Inferior parietal cortex (tissue), 1 donor: Measurements from ENCODE around the gene VSTM4.

Experiments used
- DNase-seq: peaks from one replicate; pipeline ENCODE4 v3.0.0-alpha.2; 2016; ENCODE audit errors: extremely low spot score

The VSTM4 gene

DNA sequence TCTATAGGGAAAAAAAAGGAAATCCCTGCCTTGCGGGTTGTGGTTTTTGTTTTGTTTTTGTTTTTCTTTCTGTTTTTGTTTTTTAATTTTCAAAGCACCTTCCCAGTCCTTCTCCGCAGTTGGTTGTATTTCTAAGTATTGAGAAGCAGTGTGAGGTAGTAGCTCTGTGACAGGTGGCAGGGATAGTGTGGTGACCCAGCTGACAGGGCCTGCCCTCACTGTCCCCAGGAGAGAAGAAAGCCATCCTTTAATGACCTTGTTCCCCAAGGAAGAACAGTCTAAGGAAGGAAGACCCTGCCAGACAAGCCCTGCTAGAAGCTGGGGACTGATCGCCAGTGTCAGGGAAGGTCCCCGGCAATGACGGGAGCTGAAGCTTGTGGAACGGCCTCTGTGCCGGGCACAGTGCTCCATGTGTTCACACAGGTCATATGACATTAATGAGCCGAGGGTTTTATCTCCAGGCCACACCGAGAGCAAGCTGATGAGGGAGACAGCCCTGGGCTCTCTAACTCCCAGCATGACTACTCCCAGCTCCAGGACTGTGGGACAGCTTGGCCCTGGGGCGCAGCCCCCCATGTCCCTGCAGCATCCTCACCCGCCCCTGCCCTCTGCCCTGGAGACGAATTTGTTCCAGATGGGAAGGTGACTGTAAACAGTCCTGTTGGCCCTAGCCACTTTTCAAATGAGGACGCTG, 106.7 kb downstream of the VSTM4 start:
- no peak for DNase-seq

DNA sequence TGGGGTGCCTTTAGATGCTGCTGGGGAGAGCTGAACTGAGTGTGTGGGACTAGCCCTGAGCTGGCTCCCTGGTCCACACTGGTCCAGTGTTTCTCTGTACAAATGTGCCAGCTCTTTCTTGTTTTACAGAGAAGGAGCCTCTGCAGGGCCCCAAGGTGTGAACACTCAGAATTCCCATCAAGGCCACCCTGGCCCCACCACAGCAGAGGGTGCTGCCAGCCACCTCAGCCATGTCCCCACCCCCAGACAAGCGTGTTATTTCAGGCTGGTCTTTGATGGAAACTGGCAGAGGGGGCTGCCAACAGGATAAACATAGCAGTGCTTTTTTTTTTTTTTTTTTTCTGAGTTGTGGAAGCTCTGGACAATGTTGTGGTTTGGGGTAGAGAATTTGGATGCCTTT, 107.2 kb downstream of the VSTM4 start:
- DNase-seq: no peak

DNA sequence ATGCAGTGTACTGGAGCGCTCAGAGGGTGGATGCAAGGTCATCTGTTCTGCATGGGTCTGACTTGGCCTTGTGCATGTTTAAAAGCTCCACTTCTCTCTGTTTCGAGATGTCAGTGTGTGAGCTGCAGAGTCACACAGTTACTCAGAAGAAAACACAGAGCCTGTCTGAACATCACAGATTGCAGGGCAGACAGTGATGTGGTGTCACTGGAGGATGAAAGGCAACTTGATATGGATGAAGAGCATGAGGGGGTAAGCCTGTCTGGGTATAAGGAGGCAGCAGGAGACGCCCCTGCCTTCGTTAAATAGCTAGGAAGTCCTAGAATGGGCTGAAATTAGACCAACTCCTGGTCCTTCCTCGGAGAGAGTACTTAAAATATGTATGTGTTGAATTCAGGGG, 108.2 kb downstream of the VSTM4 start:
- no peak for DNase-seq

DNA sequence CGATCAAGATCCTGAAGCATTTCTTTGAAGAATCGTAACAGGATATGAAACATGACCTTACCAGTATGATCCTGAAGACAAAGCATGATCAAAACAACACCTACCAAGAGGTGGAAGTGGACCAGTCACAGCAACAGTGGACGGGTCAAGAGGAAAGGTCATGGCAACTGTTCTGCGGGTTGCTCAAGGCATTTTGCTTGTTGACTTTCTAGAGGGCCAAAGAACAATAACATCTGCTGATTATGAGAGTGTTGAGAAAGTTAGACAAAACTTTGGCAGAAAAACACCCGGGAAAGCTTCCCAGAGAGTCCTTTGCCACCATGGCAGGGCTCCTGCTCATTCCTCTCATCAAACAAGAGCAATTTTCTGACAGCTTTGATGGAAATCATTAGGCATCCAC, 110.1 kb downstream of the VSTM4 start:
- no peak for DNase-seq

DNA sequence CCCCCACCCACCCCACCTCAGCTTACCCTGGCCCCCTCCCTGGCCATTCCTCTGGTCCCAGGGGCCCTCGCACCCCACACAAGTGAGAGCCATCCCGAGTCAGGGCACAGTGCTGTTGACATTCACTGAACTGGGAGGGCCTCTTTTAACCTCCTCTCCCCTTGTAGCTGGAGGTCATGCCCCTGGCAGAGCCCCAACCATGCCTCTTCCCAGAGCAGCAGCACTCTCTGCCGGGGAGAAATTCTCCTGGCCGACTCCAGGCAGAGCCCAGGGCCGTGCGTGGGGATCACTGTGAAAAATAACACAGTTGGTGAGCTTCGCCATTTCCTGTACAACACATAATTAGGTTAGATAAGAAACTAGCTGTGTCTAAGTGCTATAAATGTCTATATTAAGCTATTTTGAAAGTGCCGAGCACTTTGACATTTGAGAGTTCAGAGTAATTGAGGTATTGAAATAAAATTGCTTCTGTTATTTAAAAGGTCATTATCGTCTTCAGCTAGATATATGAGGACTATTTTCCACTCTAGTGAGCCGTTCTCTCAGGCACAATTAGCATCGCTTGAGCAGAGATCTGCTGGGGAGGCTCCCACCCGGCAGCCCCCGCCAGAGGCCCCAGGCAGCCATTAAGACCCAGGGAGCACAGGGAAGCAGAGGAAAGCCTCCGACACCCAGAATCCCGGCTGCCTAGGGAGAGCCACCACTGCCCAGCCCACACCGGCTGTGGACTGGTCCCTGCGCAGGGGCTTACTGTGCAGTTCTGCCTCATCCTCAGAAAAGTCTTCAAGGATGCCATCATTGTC, 113.3 kb downstream of the VSTM4 start:
- DNase-seq: no peak

DNA sequence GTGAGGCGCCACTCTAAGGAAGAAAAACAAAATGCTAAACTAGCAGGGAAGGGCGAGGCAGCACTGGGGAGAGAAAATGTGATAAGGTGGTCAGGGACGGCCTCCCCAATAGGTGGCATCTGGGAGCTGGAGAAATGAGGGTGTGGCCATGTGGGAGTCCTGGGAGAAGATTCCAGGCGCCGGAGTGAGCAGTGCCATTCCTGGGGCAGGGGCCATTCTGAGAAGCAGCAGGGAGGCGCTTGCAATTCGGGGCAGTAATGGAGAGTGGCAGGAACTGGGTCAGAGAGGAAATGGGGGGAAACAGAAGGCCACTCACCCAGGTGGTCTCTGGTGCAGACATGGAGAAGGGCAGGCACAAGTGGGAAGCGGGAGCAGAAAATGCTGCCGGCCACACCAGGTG, 113.9 kb downstream of the VSTM4 start:
- DNase-seq: no peak

DNA sequence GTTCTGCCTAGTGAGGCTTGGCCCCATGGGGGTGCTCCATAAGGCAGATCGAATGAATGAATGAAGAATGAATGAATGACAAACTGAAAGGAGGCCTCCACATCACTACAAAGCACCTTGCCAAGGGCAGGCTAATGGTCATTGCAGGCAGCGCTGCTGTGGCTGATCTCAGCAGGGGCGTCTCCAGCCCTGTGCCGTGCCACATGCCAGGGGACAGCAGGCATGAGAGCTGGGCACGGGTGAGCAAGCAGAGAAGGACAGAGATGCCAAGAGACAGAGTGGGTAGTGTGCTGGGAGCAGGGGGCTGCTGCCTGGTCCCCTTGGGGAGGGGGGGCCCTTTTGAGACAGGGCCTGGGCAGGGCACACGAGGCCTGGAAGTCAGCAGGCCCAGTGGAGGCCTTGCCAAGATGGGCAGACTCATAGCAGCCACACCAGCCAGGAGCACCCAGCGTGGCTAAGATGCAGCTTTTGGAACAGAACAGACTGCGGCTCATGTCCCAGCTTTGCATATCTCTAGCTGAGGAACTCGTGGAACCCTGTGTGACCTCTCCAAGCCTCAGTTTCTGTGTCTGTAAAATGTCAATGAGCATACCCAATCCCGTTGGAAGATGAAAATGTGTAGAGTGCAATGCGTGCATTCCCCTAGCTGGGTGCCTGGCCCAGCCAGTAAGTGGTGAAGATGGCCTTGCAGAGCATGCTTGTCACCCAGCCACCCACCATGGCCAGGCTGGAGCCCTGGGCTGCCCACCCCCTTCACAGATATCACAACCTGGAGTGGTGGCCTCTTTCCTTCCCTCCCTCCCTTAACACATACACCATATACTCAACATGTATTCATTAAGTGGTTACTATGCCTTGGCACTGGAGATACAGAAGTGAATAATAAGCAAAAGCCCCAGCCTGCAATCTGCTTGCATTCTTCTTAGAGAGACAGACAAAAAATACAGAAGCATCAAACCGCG, 114.6 kb downstream of the VSTM4 start:
- DNase-seq: no peak

DNA sequence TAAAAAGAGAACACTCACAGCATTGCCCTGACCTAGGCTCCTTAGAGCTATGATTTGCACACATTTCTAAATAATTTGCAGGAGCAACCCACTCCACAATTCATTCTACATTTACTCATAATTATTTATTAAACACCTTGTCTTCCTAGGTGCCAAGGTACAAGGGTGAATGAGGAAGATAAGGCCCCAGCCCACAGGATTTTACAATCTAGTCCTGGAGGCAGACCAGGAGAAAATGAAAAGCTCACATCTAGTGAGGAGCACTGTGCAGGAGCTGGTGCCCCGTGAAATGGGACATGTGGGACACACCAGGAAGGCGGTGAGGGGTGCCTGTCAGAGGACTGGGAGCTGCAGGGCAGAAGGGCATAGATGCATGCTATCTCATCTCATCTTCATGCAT, 116.0 kb downstream of the VSTM4 start:
- DNase-seq: no peak

DNA sequence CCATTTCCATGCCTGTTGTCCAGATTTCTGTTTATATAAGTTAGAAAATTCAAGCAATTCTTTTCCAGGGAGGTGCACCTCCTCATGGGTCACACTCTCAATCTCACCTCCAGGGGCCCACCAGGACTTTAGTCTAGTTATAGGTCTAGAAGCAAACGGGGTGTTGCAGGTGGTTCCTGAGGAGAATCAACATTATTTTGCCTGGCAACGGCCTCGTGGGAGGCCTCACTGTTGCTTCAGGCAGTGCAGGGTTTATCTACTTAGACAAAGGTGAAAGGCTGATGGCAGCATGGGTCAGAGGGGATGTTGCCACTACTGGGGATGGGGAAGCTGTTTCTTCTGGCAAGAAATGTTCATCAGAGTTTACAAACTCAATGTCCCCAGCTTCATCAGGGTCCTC, 119.0 kb downstream of the VSTM4 start:
- no peak for DNase-seq

DNA sequence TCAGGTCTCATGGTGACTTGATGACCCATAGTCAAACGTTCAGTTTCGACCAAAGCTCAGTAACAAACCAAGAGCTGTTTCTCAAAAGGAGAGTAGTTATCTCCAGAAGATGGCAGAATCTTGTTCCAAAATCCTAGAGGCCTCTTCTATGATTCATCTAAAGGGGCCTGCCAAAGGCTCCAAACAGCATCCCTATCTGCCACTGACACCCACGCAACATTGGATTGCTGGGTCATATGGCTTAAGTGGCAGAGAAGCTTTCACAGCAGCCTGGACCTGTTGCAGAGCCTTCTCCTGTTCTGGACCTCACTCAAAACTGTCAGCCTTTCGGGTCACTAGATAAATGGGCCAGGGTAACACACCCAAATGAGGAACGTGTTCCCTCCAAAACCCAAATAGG, 121.7 kb downstream of the VSTM4 start:
- DNase-seq: no peak

DNA sequence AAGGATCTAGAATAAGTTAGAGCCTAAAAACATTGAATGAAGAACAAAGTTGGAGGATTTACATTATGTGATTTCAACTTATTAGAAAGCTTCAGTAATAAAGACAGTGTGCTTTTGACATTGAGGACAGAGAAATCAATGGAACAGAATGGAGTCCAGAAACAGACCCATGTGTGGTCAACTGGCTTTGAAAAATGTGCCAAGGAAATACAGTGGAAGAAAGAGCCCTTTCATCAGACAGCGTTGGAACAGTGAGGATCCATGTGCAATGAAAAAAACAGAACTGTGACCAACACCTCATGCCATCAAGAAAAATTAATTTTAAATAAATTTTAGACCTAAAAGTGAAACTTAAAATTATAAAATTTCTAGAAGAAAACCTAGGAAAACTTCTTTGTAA, 125.1 kb downstream of the VSTM4 start:
- peak; percentile 38 for DNase-seq

DNA sequence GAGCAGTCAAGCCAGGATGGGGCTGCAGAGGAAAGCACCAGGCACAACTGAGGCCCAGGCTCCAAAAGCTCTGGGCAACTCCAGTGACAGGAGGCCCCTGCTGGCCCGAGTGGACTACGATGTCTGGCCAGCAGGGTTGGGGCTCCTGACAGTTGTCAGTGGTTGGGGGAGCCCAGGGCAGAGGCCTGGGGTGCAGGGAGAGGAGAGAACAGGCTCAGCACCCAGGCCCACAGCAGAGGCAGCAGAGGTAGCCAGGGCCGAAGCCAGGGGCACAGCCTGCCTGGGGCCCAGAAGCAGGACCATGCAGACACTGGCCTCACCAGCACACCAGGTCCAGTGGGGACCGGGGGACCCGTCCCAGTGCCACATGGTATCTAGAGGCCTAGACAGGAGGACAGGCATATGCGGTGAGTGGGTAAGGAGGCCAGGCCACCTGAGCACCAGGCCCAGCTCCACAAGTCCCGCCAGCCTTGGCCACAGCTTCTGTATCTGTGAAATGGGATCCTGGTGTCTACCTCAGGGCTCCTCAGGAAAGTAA, 129.6 kb downstream of the VSTM4 start:
- DNase-seq: no peak

DNA sequence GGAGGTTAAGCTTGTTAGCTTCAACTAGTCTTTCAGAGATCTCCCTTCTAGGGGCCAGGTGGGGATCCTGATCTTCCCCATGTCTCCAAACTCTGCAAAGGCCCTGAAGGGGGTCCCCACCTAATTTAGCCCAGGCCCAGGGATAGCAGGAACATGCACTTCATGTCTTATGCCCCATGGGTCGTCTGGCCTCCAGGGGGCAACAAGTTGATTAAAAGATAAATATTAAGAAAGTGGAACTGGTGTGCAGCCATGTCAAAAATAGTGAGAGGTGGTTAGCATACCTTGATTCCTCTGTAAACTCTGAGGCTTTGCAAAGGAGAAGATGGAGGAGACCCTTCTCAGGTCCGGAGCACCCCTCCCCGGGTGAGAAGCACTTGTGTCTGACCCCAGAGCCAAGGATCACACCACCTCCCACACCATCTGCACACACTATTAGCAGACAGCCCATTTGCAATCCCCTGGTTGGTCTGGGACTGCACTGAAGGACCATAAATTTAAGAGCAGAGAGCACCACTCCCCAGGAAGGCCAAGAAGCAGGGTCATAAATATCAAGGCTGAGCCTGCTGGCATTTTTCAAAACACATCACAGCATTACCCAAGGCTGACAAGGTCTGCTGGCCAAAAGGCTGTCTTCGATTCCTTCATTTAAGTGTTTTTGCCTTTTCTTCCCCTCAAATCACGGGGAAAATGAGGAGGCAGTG, 131.5 kb downstream of the VSTM4 start:
- DNase-seq: no peak

DNA sequence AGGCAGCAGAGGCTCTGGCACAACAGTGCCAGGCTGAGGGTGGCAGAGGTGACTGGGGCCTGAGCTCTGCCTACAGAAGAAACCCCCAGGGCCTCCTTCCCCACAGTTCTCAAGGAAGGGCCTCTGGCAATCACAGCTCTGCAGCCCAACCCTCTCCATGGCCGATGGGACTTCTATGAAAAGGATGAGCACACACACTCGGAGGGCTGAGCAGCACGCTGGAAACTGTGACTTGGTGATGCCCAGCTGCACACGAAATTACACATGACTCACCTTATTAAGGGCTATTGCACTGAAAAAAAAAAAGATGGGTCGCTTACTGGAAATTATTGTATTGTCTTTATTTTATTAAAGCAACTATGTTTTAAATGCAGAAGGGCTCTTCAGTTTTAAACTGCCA, 132.7 kb downstream of the VSTM4 start:
- no peak for DNase-seq

DNA sequence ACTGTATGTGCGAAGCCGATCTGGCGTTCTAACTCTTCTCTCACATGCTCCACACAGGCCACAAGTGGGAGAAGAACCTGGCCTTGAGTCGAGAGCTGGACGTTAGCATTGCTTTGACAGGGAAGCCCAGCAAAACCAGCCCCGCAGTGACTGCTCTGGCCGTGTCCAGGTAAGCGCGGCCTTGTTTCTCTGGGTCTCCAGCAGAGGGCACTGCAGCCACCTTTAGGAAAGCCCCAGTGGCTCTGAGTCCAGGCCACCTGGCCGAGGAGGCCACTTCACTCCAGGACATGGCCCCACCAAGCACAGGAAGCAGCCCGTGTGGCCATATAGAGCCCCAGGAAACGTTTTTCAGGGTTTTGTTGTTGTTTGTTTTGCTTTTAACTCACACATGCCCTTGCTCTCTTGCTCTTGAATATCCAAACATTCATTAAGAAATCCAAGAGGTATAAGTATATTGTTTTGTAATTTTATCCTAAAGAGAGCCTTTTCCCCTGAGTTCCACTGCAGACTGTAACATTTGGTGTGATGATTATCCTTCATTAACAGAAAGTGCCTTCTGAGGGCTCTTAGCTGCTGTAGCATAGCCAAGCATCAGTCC, 133.9 kb downstream of the VSTM4 start:
- DNase-seq: peak; percentile 31

DNA sequence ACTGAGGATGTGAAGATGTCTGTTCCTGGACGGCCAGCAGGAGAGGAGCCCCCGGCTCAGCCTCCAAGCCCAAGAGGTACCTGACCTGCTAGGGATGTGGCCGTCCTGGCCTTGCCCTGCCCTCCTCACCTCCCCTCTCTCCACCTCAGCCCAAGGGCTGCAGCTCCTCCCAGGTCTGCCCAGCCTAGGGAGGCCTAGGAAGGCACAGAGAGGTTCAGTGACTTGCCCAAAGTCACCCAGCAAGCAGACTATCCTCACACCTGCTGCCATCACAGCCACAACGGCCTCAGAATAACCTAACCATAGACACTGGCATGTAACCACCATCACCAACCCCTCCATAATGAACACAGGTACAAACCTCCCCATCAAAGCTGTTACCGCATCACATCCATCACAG, 137.0 kb downstream of the VSTM4 start:
- DNase-seq: no peak

DNA sequence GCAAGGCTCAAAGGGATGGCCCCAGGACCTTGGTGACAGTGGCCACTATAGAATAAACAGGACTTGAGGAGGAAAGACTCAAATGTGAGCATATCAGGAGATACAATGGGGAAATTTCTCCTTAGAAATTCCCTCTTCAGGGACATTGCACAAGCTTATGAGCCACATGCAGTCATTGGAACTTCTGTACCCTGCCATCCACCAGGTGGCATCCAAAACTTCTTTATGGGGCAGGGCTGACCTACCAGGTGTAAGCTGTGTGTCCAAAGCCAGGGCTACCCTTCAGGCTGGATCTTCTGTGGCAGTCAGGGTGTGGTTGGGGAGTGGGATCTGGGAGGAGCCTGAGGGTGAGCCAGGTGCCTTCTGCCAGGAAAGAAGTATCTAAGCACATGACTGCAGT, 139.1 kb downstream of the VSTM4 start:
- no peak for DNase-seq

DNA sequence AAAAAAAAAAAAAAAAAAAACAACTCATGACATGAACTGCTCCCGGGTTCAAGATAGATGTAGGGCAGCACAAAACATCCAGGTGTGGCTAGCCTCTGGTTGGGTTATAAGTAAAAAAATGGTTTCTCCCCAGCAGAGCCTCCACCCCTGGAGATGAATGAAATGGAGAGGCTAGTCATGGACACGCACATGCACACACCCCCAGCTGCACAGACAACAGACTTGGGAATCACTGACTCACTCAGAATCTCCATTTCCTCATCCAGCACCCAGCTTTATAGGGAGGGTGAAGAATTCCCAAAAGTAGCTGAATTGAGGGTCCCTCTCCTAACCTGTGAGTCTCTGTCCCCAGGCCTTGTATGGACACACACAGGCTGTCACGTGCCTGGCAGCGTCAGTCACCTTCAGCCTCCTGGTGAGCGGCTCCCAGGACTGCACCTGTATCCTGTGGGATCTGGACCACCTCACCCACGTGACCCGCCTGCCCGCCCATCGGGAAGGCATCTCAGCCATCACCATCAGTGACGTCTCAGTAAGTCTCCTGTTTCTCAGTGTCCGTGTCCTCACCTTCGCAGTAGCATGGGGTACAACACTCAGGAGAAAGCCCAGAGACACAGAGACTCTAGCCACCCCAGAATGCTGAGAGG, 140.7 kb downstream of the VSTM4 start:
- no peak for DNase-seq

DNA sequence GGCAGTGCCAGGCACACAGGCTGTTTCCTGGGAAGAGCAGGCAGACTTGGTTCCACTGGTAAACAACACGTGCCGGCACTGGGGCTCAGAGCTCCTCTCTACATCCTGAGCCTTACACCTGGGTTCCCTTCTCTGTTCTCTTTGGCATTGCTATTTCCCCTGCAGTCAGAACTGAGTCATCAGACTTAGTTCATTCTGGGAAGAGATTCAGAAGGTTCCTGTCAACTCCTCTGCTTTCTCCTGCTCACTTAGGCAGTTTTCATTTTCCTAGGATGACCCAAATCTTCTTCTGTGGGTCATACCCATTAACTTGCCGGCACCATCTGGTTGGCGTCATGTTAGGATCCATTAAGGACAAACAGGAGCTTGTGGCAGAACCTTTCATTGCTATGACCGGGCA, 142.3 kb downstream of the VSTM4 start:
- no peak for DNase-seq

DNA sequence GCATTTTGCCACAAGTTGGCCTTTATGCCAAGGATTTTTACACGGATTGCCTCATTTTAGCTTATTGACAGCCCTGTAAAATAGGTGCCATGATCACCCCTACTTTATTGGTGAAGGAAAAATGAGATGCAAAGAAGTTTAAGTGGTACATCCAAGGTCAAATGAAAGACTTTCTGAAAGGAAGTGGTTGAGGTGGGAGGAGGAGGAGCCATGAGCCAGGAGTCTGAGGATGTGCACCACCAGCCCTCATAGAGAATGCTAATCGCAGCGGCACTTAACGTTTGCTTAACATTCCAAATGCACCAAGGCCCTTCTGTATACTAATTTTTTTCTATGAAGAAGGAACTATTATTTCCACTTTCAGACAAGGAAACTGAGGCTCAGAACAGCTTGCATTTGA, 144.7 kb downstream of the VSTM4 start:
- DNase-seq: no peak

DNA sequence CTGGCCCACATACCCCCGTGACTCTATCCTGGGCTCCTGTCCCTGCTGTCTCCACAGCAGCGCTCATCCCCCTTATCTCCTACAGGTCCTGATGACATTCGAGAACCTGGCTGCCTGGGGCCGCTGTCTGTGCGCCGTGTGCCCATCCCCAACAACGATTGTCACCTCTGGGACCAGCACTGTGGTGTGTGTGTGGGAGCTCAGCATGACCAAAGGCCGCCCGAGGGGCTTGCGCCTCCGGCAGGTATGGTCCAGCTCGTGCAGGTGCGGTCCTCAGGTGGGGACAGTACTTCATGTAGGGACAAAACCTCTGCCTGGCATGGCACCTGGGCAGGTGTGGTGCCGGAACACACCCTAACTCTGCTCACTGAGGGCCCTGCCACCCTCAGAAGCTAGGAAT, 145.3 kb downstream of the VSTM4 start:
- DNase-seq: no peak
